HG03064 (cell line): ENCODE results near the gene GPR155.
"Not testable (repeated sequence)": the region's sequence is repeated elsewhere in the genome, so short reads cannot be mapped to it uniquely, and the experiment has no call there.

Source experiments
- ATAC-seq: cut with Tn5 transposase; IDR thresholded peaks from one replicate; pipeline ENCODE4 v1.9.1; 2021; ENCODE audit warnings: low read depth; ENCODE audit not compliant: unreplicated experiment

GPR155 gene

DNA sequence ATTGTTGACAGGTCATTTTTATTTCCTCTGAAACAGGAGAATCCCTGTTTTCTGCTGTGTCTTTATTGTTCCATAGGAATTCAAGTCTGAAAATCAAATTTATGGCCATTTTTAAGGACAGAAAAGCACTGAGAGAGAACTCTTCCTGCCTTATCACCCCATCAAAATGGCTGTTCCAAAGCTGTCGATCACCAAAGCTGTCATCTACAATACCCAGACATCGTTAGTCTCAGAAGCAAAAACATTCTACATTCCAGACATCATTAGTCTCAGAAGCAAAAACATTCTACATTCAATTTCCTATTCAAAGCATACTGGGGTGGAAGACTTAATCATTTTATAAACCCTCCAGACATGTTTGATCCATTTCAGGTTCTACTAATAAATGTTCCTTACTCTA is 46.9 kb downstream of the GPR155 start:
- no peak for ATAC-seq

- ATAC-seq: no peak
Measured at GRCh38 chr2:174439323-174439722, 47.5 kb downstream of the GPR155 start.

GRCh38 chr2:174438146-174438886 is 48.5 kb downstream of the GPR155 start:
- no peak for ATAC-seq

GRCh38 chr2:174436351-174436750 is 50.5 kb downstream of the GPR155 start:
- no peak for ATAC-seq

GRCh38 chr2:174431902-174432301 is 54.9 kb downstream of the GPR155 start:
- ATAC-seq: no peak

GRCh38 chr2:174430066-174430465 is 56.8 kb downstream of the GPR155 start:
- no peak for ATAC-seq

GRCh38 chr2:174428214-174428613 is 58.6 kb downstream of the GPR155 start:
- no peak for ATAC-seq

DNA sequence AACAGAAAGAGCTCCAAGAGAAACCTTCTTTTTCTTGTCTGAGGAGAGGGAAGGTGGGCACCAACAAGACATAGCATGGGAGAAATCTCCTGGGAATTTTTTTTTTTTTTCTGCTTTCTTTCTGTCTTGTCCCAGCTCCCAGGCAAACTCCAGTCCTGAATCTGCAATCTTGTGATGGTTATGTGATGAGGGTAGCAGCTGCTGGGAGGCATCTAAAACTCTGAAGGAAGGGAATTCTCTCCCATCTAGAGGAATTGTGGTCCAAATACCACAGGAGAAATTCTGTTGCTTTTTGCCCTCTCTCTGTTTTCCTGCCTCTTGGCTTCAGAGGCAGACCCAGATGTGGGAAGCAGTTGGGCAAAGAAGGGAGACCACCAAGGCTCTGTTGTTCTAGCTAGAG is 74.6 kb downstream of the GPR155 start:
- no peak for ATAC-seq

GRCh38 chr2:174410039-174410438 is 76.8 kb downstream of the GPR155 start:
- not testable (repeated sequence) for ATAC-seq

DNA sequence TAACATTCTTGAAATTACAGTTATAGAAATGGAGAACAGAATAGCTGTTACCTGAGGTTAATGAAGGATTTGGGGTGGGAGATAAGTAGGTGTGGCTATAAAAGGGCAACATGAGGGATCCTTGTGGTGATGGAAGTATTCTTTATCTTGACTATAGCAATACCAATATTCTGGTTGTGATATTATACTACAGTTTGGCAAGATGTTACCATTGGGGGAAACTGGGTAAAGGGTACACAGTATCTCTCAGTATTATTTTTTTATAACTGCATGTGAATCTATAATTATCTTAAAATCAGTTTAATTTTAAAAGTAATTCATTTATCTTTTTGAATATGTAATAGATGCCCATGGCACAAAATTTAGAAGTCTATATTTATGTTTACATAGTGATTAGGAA is 83.2 kb downstream of the GPR155 start:
- no peak for ATAC-seq

DNA sequence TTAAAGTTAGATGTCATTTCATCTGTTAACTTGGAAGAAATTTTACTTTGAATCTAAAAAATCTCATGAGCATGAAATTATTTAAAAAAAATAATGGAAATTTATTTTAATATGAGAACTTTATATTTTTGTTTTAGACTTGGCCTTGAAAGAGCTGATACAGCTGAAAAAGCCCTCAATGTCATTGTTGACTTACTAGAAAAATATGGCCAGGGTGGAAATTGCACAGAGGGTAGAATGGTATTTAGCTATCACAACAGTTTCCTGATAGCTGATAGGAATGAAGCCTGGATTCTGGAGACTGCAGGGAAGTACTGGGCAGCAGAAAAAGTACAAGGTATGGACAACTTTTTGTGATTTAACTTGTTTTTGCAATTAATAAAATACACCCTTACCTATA is 86.0 kb downstream of the GPR155 start:
- ATAC-seq: no peak

GRCh38 chr2:174399171-174399570 is 87.7 kb downstream of the GPR155 start:
- no peak for ATAC-seq

DNA sequence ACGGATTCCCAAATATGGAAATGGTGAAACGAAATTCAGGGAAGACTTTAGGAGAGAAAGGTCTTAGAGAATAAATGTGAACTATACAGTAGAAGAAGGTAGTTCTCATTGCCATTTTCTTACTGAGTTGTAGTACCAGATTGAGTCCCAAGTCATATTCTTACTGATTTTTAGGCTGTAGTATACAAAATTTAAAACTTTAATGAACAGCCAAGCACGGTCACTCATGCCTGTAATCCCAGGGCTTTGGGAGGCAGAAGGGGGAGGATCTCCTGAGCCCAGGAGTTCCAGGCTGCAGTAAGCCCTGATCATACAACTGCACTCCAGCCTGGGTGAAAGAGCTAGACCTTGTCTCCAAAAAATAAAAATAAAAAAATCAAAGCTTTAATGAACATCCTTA is 89.1 kb downstream of the GPR155 start:
- ATAC-seq: no peak

DNA sequence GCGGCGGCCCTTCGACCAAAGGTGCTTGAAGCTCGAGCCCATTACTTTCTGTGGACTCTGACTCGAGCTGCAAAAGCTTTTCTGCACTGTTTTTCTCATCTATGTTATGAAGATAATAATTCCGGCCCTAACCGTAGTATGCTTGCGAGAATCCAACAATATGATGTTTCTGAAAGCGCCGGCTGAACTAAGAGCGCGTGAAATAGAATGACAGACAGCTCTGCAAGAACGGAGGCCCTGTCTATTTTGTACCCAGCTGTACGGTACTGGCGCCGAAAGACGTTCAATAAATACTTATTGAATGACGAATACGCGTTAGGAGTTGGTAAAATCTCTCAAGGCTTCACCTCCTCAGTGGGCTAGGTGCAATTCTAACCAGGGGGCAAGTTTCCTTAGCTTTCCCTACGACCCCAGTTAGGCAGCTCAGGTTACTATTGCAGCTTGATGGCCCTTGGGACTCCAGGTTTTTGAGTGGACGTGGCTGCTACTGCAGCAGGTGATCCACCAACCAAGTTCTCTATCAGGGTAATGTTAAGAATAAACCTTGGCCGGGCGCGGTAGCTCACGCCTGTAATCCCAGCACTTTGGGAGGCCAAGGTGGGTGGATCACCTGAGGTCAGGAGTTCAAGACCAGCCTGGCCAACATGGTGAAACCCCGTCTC is 90.7 kb downstream of the GPR155 start:
- peak; percentile 25 for ATAC-seq

- peak; percentile 92 for ATAC-seq
Measured at GRCh38 chr2:174395284-174395968, 91.4 kb downstream of the GPR155 start, which contains the start of gene SCRN3. TSS of gene SCRN3 (plus strand) at chr2:174395730. CDS start at chr2:174398284, 2,554 bp downstream.

- ATAC-seq: no peak
Measured at GRCh38 chr2:174392706-174393105, 94.1 kb downstream of the GPR155 start.

DNA sequence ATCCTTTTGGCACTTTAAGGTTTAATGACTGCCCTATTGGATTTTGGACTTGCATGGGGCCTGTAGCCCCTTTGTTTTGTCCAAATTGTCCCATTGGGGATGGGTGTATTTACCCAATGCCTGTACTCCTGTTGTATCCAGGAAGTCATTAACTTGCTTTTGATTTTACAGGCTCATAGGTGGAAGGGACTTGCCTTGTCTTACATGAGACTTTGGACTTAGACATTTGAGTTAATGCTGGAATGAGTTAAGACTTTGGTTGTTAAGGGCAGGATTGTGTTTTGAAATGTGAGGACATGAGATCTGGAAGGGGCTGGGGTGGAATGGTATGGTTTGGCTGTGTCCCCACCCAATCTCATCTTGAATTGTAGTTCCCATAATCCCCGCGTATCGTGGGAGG is 96.5 kb downstream of the GPR155 start:
- ATAC-seq: not testable (repeated sequence)

GRCh38 chr2:174389542-174389941 is 97.3 kb downstream of the GPR155 start:
- no peak for ATAC-seq

DNA sequence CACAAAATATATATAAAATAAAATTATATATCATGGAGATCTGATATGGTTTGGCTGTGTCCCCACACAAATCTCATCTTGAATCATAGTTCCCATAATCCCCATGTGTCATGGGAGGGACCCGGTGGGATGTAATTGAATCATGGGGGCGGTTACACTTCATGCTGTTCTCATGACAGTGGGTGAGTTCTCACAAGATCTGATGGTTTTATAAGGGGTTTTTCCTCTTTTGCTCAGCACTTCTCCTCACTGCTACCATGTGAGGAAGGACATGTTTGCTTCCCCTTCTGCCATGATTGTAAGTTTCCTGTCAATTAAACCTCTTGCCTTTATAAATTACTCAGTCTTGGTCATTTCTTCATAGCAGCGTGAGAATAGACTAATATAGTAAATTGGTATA is 98.1 kb downstream of the GPR155 start:
- ATAC-seq: not testable (repeated sequence)

GRCh38 chr2:174385201-174385600 is 101.6 kb downstream of the GPR155 start:
- ATAC-seq: no peak

GRCh38 chr2:174383796-174384195 is 103.0 kb downstream of the GPR155 start:
- no peak for ATAC-seq
